Prostate gland (tissue), 2 donors: ENCODE data around the gene SERPINB10.

Experiments
- POLR2A ChIP-seq: fragments of 450-650 bp; IDR thresholded peaks from one replicate; pipeline ENCODE4 v1.6.1; 2016; ENCODE audit warnings: antibody characterized with exemption, mild to moderate bottlenecking
- TF ChIP-seq, protein P1 (sequence below), 4 experiments: fragments of 200-600 bp in 2 of 4; fragments of 450-650 bp in 2 of 4; sonication (generic) in 2 of 4; IDR thresholded peaks; 1 replicate in 3 of 4; 2 replicates in 1 of 4; pipeline ENCODE4 v1.5.1; 2016 to 2019; ENCODE audit warnings: antibody characterized with exemption in 4 of 4, mild to moderate bottlenecking in 2 of 4, moderate library complexity in 2 of 4

DNA sequence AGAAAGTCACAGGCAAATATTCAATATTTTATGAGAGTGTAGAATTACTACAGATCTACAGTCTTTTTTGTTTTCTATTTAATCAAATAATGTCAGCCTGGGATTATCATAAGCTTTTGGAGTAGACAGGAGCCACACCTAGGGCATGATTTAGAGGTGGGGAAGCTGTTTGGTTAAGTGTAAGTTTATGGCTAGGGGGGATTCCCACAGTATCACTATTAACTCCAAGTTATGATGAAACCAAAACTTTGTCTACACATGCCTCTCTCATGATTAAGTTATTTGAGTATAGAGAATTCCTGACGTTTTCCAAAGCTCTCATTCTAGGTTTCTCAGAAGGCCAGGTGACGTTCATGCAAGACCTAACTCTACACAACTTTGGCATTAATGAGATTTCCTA, 2.1 kb downstream of the SERPINB10 start:
- TF ChIP-seq, protein P1, sequence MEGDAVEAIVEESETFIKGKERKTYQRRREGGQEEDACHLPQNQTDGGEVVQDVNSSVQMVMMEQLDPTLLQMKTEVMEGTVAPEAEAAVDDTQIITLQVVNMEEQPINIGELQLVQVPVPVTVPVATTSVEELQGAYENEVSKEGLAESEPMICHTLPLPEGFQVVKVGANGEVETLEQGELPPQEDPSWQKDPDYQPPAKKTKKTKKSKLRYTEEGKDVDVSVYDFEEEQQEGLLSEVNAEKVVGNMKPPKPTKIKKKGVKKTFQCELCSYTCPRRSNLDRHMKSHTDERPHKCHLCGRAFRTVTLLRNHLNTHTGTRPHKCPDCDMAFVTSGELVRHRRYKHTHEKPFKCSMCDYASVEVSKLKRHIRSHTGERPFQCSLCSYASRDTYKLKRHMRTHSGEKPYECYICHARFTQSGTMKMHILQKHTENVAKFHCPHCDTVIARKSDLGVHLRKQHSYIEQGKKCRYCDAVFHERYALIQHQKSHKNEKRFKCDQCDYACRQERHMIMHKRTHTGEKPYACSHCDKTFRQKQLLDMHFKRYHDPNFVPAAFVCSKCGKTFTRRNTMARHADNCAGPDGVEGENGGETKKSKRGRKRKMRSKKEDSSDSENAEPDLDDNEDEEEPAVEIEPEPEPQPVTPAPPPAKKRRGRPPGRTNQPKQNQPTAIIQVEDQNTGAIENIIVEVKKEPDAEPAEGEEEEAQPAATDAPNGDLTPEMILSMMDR (IDR thresholded peaks at IDR 0.05) = no peak
- TF ChIP-seq POLR2A = no peak
